ENCODE data around the gene SEPTIN8.

GRCh38 chr5:132773114-132773513, 3.9 kb downstream of the SEPTIN8 start:
- TF ChIP-seq CTCF (conservative IDR thresholded peaks at IDR 0.05; ENCODE audit: low read length) = no peak
- no peak for TF ChIP-seq EZH2phosphoT487 (IDR thresholded peaks at IDR 0.05; ENCODE audit: borderline replicate concordance)
